C4-2B (cell line): ENCODE measurements around the gene AKNA.

Experiments
- ZFX ChIP-seq: fragments of 450-650 bp; IDR thresholded peaks from 2 replicates; pipeline ENCODE4 v1.6.1; 2017
- TF ChIP-seq, protein P1 (sequence below): fragments of 450-650 bp; conservative IDR thresholded peaks from 2 replicates; pipeline ENCODE4 v1.5.1; 2017; ENCODE audit warnings: mild to moderate bottlenecking

- TF ChIP-seq, protein P1, sequence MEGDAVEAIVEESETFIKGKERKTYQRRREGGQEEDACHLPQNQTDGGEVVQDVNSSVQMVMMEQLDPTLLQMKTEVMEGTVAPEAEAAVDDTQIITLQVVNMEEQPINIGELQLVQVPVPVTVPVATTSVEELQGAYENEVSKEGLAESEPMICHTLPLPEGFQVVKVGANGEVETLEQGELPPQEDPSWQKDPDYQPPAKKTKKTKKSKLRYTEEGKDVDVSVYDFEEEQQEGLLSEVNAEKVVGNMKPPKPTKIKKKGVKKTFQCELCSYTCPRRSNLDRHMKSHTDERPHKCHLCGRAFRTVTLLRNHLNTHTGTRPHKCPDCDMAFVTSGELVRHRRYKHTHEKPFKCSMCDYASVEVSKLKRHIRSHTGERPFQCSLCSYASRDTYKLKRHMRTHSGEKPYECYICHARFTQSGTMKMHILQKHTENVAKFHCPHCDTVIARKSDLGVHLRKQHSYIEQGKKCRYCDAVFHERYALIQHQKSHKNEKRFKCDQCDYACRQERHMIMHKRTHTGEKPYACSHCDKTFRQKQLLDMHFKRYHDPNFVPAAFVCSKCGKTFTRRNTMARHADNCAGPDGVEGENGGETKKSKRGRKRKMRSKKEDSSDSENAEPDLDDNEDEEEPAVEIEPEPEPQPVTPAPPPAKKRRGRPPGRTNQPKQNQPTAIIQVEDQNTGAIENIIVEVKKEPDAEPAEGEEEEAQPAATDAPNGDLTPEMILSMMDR, result no peak
- TF ChIP-seq ZFX, result no peak
Observed at GRCh38 chr9:114287001-114287762, 100.6 kb downstream of the AKNA start.
